KOPT-K1 (cell line): ENCODE measurements around the gene DRD3.

Source experiments
- H3K27ac ChIP-seq: fragments of 200-600 bp; sonication (generic); 2 replicates; pipeline ENCODE4 v1.5.1; 2016; ENCODE audit warnings: antibody characterized with exemption, mild to moderate bottlenecking, low read depth, low read length; ENCODE audit not compliant: poor library complexity, severe bottlenecking
- H3K36me3 ChIP-seq: fragments of 200-600 bp; sonication (generic); 2 replicates; pipeline ENCODE4 v1.5.1; 2017; ENCODE audit warnings: antibody characterized with exemption, mild to moderate bottlenecking, low read length, moderate library complexity; ENCODE audit not compliant: insufficient read depth
- H3K9me3 ChIP-seq: fragments of 200-600 bp; sonication (generic); 2 replicates; pipeline ENCODE4 v1.5.1; 2017; ENCODE audit warnings: antibody characterized with exemption, low read length, mild to moderate bottlenecking; ENCODE audit not compliant: insufficient read depth, poor library complexity, severe bottlenecking

DRD3 gene

GRCh38 chr3:114212646-114213045, 33.8 kb upstream of the DRD3 start:
- no peak overlapping the region for H3K27ac ChIP-seq
- no peaks in the 10 kb centered on the region for H3K36me3 ChIP-seq
- H3K9me3 ChIP-seq: no peaks in the 10 kb centered on the region

GRCh38 chr3:114207768-114208167, 28.9 kb upstream of the DRD3 start:
- H3K36me3 ChIP-seq: no peaks in the 10 kb centered on the region
- no peak overlapping the region for H3K27ac ChIP-seq
- H3K9me3 ChIP-seq: no peaks in the 10 kb centered on the region

GRCh38 chr3:114206342-114206741, 27.5 kb upstream of the DRD3 start:
- no peaks in the 10 kb centered on the region for H3K9me3 ChIP-seq
- H3K27ac ChIP-seq: no peak overlapping the region
- no peaks in the 10 kb centered on the region for H3K36me3 ChIP-seq

GRCh38 chr3:114205541-114205940, 26.7 kb upstream of the DRD3 start:
- Histone ChIP-seq H3K36me3 (no peaks in the 10 kb centered on the region), H3K9me3 (no peaks in the 10 kb centered on the region), H3K27ac (no peak overlapping the region)

- no peaks in the 10 kb centered on the region for H3K9me3 ChIP-seq
- H3K36me3 ChIP-seq: no peaks in the 10 kb centered on the region
- no peak overlapping the region for H3K27ac ChIP-seq
Measured at GRCh38 chr3:114194750-114195149, 15.9 kb upstream of the DRD3 start.

GRCh38 chr3:114192136-114192535, 13.3 kb upstream of the DRD3 start:
- H3K36me3 ChIP-seq: no peaks in the 10 kb centered on the region
- no peak overlapping the region for H3K27ac ChIP-seq
- H3K9me3 ChIP-seq: no peaks in the 10 kb centered on the region

- Histone ChIP-seq H3K36me3 (no peaks in the 10 kb centered on the region), H3K27ac (no peak overlapping the region), H3K9me3 (peaks cover 6% of the 10 kb centered on the region)
Measured at GRCh38 chr3:114186501-114186900, 7.6 kb upstream of the DRD3 start.

- H3K36me3 ChIP-seq: no peaks in the 10 kb centered on the region
Measured at GRCh38 chr3:114179575-114179974, 723 bp upstream of the DRD3 start.

GRCh38 chr3:114176890-114177289, 2.0 kb downstream of the DRD3 start:
- Histone ChIP-seq H3K27ac (no peak overlapping the region), H3K9me3 (no peaks in the 10 kb centered on the region), H3K36me3 (no peaks in the 10 kb centered on the region)

More at GRCh38 chr3:114179575-114179974, 723 bp upstream of the DRD3 start:
- H3K27ac ChIP-seq: no peak overlapping the region
- no peaks in the 10 kb centered on the region for H3K9me3 ChIP-seq

- Histone ChIP-seq H3K27ac (no peak overlapping the region), H3K36me3 (no peaks in the 10 kb centered on the region), H3K9me3 (no peaks in the 10 kb centered on the region)
Measured at GRCh38 chr3:114176487-114176886, 2.4 kb downstream of the DRD3 start.

- Histone ChIP-seq H3K9me3 (no peaks in the 10 kb centered on the region), H3K36me3 (no peaks in the 10 kb centered on the region), H3K27ac (no peak overlapping the region)
Measured at GRCh38 chr3:114175204-114175987, 3.5 kb downstream of the DRD3 start.

- no peaks in the 10 kb centered on the region for H3K9me3 ChIP-seq
- no peaks in the 10 kb centered on the region for H3K36me3 ChIP-seq
- no peak overlapping the region for H3K27ac ChIP-seq
Measured at GRCh38 chr3:114171677-114172076, 7.2 kb downstream of the DRD3 start.

GRCh38 chr3:114168150-114168549, 10.7 kb downstream of the DRD3 start:
- no peaks in the 10 kb centered on the region for H3K36me3 ChIP-seq
- H3K27ac ChIP-seq: no peak overlapping the region
- no peaks in the 10 kb centered on the region for H3K9me3 ChIP-seq

- no peaks in the 10 kb centered on the region for H3K9me3 ChIP-seq
- no peaks in the 10 kb centered on the region for H3K36me3 ChIP-seq
- no peak overlapping the region for H3K27ac ChIP-seq
Measured at GRCh38 chr3:114157321-114157720, 21.5 kb downstream of the DRD3 start.

GRCh38 chr3:114155370-114155821, 23.5 kb downstream of the DRD3 start:
- no peaks in the 10 kb centered on the region for H3K36me3 ChIP-seq
- H3K27ac ChIP-seq: no peak overlapping the region
- H3K9me3 ChIP-seq: no peaks in the 10 kb centered on the region

GRCh38 chr3:114154321-114154821, 24.5 kb downstream of the DRD3 start:
- Histone ChIP-seq H3K27ac (no peak overlapping the region), H3K9me3 (no peaks in the 10 kb centered on the region), H3K36me3 (no peaks in the 10 kb centered on the region)
